HG02610 (cell line): ENCODE measurements around the gene IGF1R.

Experiments
- ATAC-seq: cut with Tn5 transposase; IDR thresholded peaks from one replicate; pipeline ENCODE4 v1.9.1; 2021; ENCODE audit warnings: mild to moderate bottlenecking, moderate library complexity; ENCODE audit not compliant: unreplicated experiment

Gene IGF1R

GRCh38 chr15:98902931-98903330, 254.6 kb downstream of the IGF1R start:
- no peak for ATAC-seq

- ATAC-seq = peak; percentile 45
Observed at GRCh38 chr15:98903377-98904018, 255.2 kb downstream of the IGF1R start.

- no peak for ATAC-seq
Observed at GRCh38 chr15:98904544-98904943, 256.2 kb downstream of the IGF1R start.

- ATAC-seq = no peak
Observed at GRCh38 chr15:98905963-98906711, 257.8 kb downstream of the IGF1R start.

GRCh38 chr15:98906712-98907083, 258.4 kb downstream of the IGF1R start:
- no peak for ATAC-seq

GRCh38 chr15:98907927-98908471, 259.7 kb downstream of the IGF1R start:
- ATAC-seq = no peak

GRCh38 chr15:98909968-98910885, 261.9 kb downstream of the IGF1R start:
- no peak for ATAC-seq

- ATAC-seq = no peak
Observed at GRCh38 chr15:98914626-98915025, 266.3 kb downstream of the IGF1R start.

GRCh38 chr15:98916826-98917225, 268.5 kb downstream of the IGF1R start:
- ATAC-seq = no peak

GRCh38 chr15:98917417-98917816, 269.1 kb downstream of the IGF1R start:
- no peak for ATAC-seq

- ATAC-seq = no peak
Observed at GRCh38 chr15:98920091-98920880, 271.9 kb downstream of the IGF1R start.

GRCh38 chr15:98923171-98923570, 274.8 kb downstream of the IGF1R start:
- ATAC-seq = no peak

GRCh38 chr15:98923579-98923978, 275.2 kb downstream of the IGF1R start:
- no peak for ATAC-seq

GRCh38 chr15:98924401-98925049, 276.2 kb downstream of the IGF1R start:
- ATAC-seq = no peak

- no peak for ATAC-seq
Observed at GRCh38 chr15:98926236-98926635, 277.9 kb downstream of the IGF1R start.

GRCh38 chr15:98927022-98927421, 278.7 kb downstream of the IGF1R start:
- no peak for ATAC-seq

GRCh38 chr15:98927996-98928395, 279.7 kb downstream of the IGF1R start:
- ATAC-seq = no peak

GRCh38 chr15:98930576-98930975, 282.2 kb downstream of the IGF1R start:
- ATAC-seq = no peak

- no peak for ATAC-seq
Observed at GRCh38 chr15:98931004-98931403, 282.7 kb downstream of the IGF1R start.

- no peak for ATAC-seq
Observed at GRCh38 chr15:98933406-98933805, 285.1 kb downstream of the IGF1R start.
